ENCODE results near the gene LRP1.
"Not testable (repeated sequence)": the region's sequence is repeated elsewhere in the genome, so short reads cannot be mapped to it uniquely, and the experiment has no call there.

Gene LRP1

DNA sequence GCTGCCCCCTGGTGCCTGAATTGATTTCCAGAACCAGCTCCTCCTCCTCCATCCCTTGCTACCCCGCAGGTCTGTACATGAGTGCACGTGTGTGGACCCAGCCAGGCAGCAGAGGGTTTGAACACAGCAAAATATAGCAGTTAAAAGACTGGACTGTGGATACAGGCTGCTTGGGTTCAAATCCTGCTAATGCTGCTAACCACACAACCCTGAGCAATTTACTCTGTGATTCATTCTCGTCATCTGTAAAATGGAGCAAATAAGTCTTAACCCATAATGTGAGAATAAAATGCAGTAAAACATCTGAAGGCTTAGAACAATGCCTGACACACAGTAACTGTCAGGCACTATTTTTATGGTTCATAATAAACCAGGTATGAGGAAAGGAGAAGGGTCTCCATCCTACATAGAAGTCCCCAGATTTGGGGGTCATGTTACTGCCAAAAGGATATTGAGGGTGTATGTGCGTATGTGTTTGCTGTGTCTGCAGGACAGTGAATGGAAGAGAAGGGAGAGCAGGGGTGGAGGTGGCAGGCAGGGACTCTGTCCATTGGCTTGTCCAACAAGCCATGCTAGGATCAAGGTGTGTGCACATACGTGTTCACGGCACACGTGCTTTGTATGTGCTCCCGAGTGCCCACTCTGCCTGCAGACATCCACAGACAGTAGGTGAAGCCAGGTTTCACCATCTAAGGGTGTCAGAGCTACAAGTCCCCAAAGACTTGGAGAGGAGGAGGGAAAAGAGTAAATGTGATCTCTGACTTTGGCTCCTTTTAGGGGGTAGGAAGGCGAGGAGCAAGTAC lies 15.6 kb upstream of the LRP1 start:
- no peak for DNase-seq (ENCODE audit: low read depth)
- peak overlapping the region; percentile 98; the same call in 1 of the 2 replicates for H3K4me3 ChIP-seq (ENCODE audit: low read depth, low read length)

DNA sequence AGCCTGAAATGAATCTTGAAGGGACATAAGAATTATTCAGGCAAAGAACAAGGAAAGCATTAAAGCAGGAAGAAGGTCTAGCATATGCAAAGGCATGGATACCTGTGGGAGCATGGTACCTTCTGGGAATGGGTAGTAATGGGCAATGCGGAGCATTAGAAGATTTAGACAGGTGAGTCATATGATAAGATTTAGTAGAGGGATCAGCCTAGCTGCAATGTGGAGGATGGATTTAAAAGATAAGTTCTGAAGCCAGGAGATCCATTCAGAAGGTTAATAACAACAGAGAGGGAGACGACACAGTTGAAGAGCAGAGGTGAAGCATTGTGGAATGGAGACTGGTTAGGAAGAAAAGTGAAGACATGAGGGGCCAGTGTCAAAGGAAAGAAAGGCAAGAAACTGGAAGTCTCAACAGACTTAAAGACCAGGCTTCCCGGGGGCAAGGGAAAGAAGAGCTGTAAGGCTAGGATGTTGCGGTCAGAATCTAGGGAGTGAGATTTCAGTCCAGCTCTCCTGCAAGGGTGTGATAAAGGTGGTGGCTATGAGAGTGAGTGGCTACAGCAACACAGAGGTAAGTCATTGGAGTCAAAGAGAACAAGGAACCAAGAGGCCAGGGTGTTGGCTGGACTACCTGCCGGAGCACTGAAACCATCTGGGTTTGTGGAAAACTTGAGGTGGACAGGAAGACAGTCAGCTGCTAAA lies 11.6 kb upstream of the LRP1 start:
- TF ChIP-seq, protein P1, sequence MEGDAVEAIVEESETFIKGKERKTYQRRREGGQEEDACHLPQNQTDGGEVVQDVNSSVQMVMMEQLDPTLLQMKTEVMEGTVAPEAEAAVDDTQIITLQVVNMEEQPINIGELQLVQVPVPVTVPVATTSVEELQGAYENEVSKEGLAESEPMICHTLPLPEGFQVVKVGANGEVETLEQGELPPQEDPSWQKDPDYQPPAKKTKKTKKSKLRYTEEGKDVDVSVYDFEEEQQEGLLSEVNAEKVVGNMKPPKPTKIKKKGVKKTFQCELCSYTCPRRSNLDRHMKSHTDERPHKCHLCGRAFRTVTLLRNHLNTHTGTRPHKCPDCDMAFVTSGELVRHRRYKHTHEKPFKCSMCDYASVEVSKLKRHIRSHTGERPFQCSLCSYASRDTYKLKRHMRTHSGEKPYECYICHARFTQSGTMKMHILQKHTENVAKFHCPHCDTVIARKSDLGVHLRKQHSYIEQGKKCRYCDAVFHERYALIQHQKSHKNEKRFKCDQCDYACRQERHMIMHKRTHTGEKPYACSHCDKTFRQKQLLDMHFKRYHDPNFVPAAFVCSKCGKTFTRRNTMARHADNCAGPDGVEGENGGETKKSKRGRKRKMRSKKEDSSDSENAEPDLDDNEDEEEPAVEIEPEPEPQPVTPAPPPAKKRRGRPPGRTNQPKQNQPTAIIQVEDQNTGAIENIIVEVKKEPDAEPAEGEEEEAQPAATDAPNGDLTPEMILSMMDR (IDR thresholded peaks at IDR 0.05; ENCODE audit: low read depth, low read length, missing control alignments) = no peak
- H3K4me3 ChIP-seq (ENCODE audit: low read depth, low read length) = no peak overlapping the region
- no peak for DNase-seq (ENCODE audit: low read depth)

More for the DNA sequence above, 15.6 kb upstream of the LRP1 start:
- TF ChIP-seq, protein P1 (IDR thresholded peaks at IDR 0.05; ENCODE audit: low read depth, low read length, missing control alignments) = peak; percentile 81

DNA sequence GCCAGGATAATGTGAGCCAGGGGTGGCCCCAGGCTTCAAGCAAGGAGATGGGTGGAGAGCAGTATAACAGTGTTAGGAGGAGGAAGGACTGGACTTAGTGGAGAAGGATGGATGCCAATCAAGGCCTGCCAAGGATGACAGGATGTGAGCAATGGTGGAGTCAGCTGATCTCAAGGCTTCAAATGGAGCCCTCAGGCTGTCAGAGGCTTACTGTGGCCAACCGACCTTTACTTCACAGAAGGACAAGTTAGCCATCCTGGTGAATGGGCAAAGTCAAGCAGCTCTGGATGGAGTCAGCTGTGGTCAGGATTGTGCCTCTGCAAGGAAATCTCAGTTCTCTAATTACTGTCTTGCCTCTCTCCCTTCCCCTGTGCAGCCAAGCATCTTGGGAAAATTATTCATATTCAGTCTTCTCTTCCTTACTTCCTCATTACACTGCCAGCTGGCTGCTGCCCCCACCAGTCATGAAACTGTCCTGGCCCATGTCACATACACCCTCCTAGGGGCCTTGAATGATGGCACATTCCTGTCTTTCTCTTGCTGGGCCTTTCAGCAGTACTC lies 9.5 kb upstream of the LRP1 start:
- TF ChIP-seq, protein P1 (IDR thresholded peaks at IDR 0.05; ENCODE audit: low read depth, low read length, missing control alignments) = no peak
- no peak for DNase-seq (ENCODE audit: low read depth)
- H3K4me3 ChIP-seq (ENCODE audit: low read depth, low read length) = no peak overlapping the region

DNA sequence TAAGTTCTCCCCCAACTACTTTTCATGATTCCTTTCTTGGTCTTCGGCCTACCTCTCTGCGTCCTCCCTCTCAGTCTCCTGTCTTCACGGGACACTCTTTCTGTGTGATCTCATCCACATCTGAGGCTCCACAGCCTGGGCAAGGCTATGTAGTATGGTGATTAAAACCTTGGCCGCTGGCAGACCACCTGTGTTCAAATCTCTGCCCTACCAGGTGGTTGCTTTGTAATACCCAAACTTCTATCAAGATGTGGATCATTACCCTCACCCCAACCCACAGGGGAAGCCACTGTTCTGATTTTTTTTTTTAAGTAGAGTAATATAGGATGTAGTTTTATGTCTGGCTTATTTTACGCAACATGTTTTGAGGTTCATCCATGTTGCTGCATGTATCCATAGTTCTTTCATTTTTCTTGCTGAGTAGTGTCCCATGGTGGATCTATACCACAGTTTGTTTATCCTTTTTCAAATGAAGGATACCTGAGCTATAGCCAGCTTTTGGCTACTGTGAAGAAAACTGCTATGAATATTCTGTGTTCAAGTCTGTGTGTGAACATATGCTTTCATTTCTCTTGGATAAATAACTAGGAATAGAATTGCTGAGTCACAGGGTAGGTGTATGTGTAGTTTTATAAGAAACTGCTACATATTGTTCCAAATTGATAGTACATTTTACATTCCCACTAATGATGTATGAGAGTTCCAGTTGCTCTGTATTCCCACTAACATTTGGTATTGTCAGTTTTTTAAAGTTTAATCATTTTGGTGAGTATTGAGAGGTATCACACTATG lies 8.8 kb upstream of the LRP1 start:
- TF ChIP-seq, protein P1 (IDR thresholded peaks at IDR 0.05; ENCODE audit: low read depth, low read length, missing control alignments) = no peak
- no peak overlapping the region for H3K4me3 ChIP-seq (ENCODE audit: low read depth, low read length)
- DNase-seq (ENCODE audit: low read depth) = no peak

DNA sequence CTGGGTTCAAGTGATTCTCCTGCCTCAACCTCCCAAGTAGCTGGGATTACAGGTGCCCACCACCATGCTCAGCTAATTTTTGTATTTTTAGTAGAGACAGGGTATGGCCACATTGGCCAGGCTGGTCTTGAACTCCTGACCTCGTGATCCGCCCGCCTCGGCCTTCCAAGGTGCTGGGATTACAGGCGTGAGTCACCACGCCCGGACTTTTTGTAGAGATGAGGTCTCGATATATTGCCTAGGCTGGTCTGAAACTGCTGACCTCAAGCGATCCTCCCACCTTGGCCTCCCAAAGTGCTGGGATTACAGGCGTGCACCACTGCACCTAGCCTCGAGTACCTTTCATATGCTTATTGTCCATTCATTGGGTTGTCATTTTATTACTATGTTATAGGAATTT lies 7.6 kb upstream of the LRP1 start:
- not testable (repeated sequence) for H3K4me3 ChIP-seq (ENCODE audit: low read depth, low read length); DNase-seq (ENCODE audit: low read depth)

DNA sequence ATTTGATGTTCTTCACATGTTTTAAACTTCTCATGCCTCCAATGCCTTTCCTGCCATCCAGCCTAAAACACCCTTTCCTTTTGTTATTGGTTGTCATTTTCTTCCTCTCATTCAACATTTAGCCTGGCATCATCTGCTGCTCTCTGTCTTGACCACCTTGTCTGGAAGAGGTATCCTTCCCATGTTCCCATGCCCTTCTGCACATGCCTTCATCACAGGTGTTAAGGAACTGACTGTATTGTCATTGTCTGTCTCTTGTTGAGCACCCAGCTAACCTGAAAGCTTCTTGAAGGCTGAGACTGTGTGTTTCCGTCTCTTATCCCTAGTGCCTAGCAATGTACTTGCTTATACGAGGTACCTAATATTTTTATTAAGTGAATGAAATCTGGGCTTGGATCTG lies 4.5 kb upstream of the LRP1 start:
- no peak for DNase-seq (ENCODE audit: low read depth)
- TF ChIP-seq, protein P1 (IDR thresholded peaks at IDR 0.05; ENCODE audit: low read depth, low read length, missing control alignments) = no peak
- H3K4me3 ChIP-seq (ENCODE audit: low read depth, low read length) = no peak overlapping the region
